GM23338 (cell line): Measurements from ENCODE around the gene SLC48A1. TPM values are rescaled to one million over a fixed set of nuclear protein-coding genes. Genes with fewer than 3 reads are reported as not detected.

Source experiments
- ATAC-seq: fragments of 200-7000 bp; cut with Tn5 transposase; 3 replicates; pipeline ENCODE4 v1.9.1; 2020
- DNase-seq: peaks from one replicate; pipeline ENCODE4 v3.0.0-alpha.2; 2015; ENCODE audit warnings: low spot score
- H2AFZ ChIP-seq: fragments of 200-600 bp; sonication (generic); 2 replicates; pipeline ENCODE4 v1.8.0; 2016; ENCODE audit warnings: antibody characterized with exemption, mild to moderate bottlenecking, moderate library complexity
- H3F3A ChIP-seq: fragments of 200-600 bp; sonication (generic); replicated peaks from 2 replicates; pipeline ENCODE4 v1.8.0; 2017; ENCODE audit warnings: antibody characterized with exemption, mixed run types, low read depth
- H3K27ac ChIP-seq: fragments of 200-600 bp; sonication (generic); 2 replicates; pipeline ENCODE4 v1.6.1; 2016; ENCODE audit warnings: low read depth
- H3K27me3 ChIP-seq: fragments of 200-600 bp; sonication (generic); 2 replicates; pipeline ENCODE4 v1.8.0; 2016; ENCODE audit warnings: mild to moderate bottlenecking, mixed run types, moderate library complexity; ENCODE audit not compliant: insufficient read depth
- H3K36me3 ChIP-seq: fragments of 200-600 bp; sonication (generic); 2 replicates; pipeline ENCODE4 v1.8.0; 2016; ENCODE audit warnings: mild to moderate bottlenecking; ENCODE audit not compliant: insufficient read depth
- H3K4me1 ChIP-seq: fragments of 200-600 bp; sonication (generic); 2 replicates; pipeline ENCODE4 v1.8.0; 2016; ENCODE audit warnings: mild to moderate bottlenecking, moderate library complexity; ENCODE audit not compliant: insufficient read depth
- H3K4me2 ChIP-seq: fragments of 200-600 bp; sonication (generic); 2 replicates; pipeline ENCODE4 v1.7.1; 2017; ENCODE audit warnings: mixed run types
- H3K4me3 ChIP-seq: fragments of 200-600 bp; sonication (generic); 2 replicates; pipeline ENCODE4 v1.6.1; 2016; ENCODE audit warnings: mixed run types
- H3K79me2 ChIP-seq: fragments of 200-600 bp; sonication (generic); replicated peaks from 2 replicates; pipeline ENCODE4 v1.8.0; 2017; ENCODE audit warnings: mild to moderate bottlenecking; ENCODE audit not compliant: insufficient read depth
- H3K9me2 ChIP-seq: fragments of 200-600 bp; sonication (generic); 2 replicates; pipeline ENCODE4 v1.8.0; 2017; ENCODE audit not compliant: insufficient read depth
- H4K20me1 ChIP-seq: fragments of 200-600 bp; sonication (generic); replicated peaks from 2 replicates; pipeline ENCODE4 v1.8.0; 2017; ENCODE audit warnings: mild to moderate bottlenecking; ENCODE audit not compliant: insufficient read depth
- H3K27ac Mint-ChIP-seq: 2 replicates; pipeline ENCODE4 v1.8.0; 2020; ENCODE audit warnings: inconsistent platforms, mild to moderate bottlenecking, moderate library complexity, mixed read lengths
- H3K27me3 Mint-ChIP-seq: 3 replicates; pipeline ENCODE4 v1.8.0; 2022; ENCODE audit warnings: low read depth, mild to moderate bottlenecking, moderate library complexity, mixed read lengths, inconsistent platforms; ENCODE audit not compliant: insufficient read depth, poor library complexity
- H3K36me3 Mint-ChIP-seq: 3 replicates; pipeline ENCODE4 v1.8.0; 2021; ENCODE audit warnings: low read depth, mild to moderate bottlenecking, inconsistent platforms, moderate library complexity, mixed read lengths
- H3K4me1 Mint-ChIP-seq: 3 replicates; pipeline ENCODE4 v1.8.0; 2020; ENCODE audit warnings: mild to moderate bottlenecking, inconsistent platforms, mixed read lengths
- H3K4me3 Mint-ChIP-seq: 3 replicates; pipeline ENCODE4 v1.8.0; 2021; ENCODE audit warnings: moderate library complexity, mild to moderate bottlenecking, inconsistent platforms, mixed read lengths
- H3K9me3 Mint-ChIP-seq: 3 replicates; pipeline ENCODE4 v1.8.0; 2020; ENCODE audit warnings: moderate library complexity, mild to moderate bottlenecking, inconsistent platforms, mixed read lengths
- CREB1 ChIP-seq: fragments of 250-450 bp; sonication (Bioruptor Pico); IDR thresholded peaks from 2 replicates; pipeline ENCODE4 v1.5.0; 2020; ENCODE audit warnings: low read depth, mild to moderate bottlenecking, moderate library complexity
- CTCF ChIP-seq, 2 experiments: fragments of 200-600 bp in 1 of 2; sonication (generic) in 1 of 2; conservative IDR thresholded peaks; 2 replicates each; pipeline versions ENCODE4 v1.5.1 to v1.6.1; 2016 to 2017; ENCODE audit warnings: antibody characterized with exemption in 2 of 2, low read depth in 2 of 2, mild to moderate bottlenecking in 2 of 2, moderate library complexity in 1 of 2
- EZH2phosphoT487 ChIP-seq: fragments of 200-600 bp; sonication (generic); IDR thresholded peaks from one replicate; pipeline ENCODE4 v1.8.1; 2018; ENCODE audit warnings: antibody characterized with exemption; ENCODE audit not compliant: unreplicated experiment
- NANOG ChIP-seq: IDR thresholded peaks from 2 replicates; pipeline ENCODE4 v1.6.1; 2016; ENCODE audit warnings: antibody characterized with exemption, borderline replicate concordance
- REST ChIP-seq: IDR thresholded peaks from one replicate; pipeline ENCODE4 v1.6.1; 2018; ENCODE audit warnings: antibody characterized with exemption; ENCODE audit not compliant: unreplicated experiment
- ZNF114 ChIP-seq: fragments of 250-450 bp; sonication (Bioruptor Pico); IDR thresholded peaks from 2 replicates; pipeline ENCODE4 v1.5.0; 2020; ENCODE audit warnings: mild to moderate bottlenecking, moderate library complexity
- ZNF331 ChIP-seq: fragments of 250-450 bp; sonication (Bioruptor Pico); IDR thresholded peaks from 2 replicates; pipeline ENCODE4 v1.5.0; 2020; ENCODE audit warnings: low read depth, mild to moderate bottlenecking, moderate library complexity
- polyA plus RNA-seq: library from polyadenylated mRNA; unstranded; fragments of >200 nt; fragmentation: Nextera tagmentation; extraction: Ambion mirVana; gene quantifications from 2 replicates; pipeline ENCODE4 v1.2.1, GENCODE V29; 2016
- total RNA-seq: library from RNA; depleted of rRNA; stranded (reverse); fragments of >200 nt; shearing (Covaris generic); gene quantifications from 2 replicates; pipeline ENCODE4 v1.2.3, GENCODE V29; 2014
- TF ChIP-seq, protein P1 (sequence below): IDR thresholded peaks from 2 replicates; pipeline ENCODE4 v1.6.1; 2016; ENCODE audit warnings: antibody characterized with exemption

The SLC48A1 gene
- total and polyA plus RNA-seq, 2 experiments from 2014 or later = 5.8 to 9.0 TPM

DNA sequence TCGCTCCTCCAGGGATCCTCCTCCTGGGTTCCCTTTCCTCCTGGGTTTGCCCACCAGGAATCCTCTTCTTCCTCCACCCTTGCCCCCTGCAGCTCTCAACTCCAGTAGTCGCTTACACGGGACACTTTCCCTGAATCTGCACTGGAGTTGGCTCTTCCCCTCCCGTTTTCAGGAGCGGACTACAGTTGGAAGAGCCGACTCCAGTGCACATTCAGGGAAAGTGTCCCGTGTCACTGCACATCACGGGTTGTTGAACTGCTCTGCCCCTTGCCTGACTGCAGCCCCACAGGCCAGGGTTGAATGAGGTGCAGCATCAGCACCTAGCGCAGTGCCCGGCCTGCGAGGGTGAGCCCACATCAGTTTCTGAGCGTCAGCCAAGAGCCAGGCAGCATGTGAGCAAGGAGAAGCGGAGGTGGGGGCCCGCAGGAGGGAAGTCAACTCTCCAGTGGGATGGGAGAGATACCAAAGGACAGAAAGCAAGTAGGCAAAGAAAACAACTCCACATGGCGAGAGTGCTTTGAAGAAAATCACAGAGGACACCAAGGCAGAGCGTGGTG lies 27.5 kb upstream of the SLC48A1 start (continued):
- TF ChIP-seq REST (no peak), CREB1 (CRISPR knock-in tag) (no peak), EZH2phosphoT487 (no peak)

- Mint-ChIP-seq H3K36me3 (peaks cover 4% of the 10 kb centered on the region; the same call in 1 of the 3 replicates), H3K4me1 (peaks cover 39% of the 10 kb centered on the region), H3K27me3 (peaks cover 29% of the 10 kb centered on the region), H3K4me3 (no peak overlapping the region), H3K9me3 (no peaks in the 10 kb centered on the region; the same call in 2 of the 3 replicates), H3K27ac (no peak overlapping the region)
- no peak overlapping the region for H3K27ac ChIP-seq
- no peak for DNase-seq
- no peak overlapping the region for H3K4me3 ChIP-seq
- H3K36me3 ChIP-seq = no peaks in the 10 kb centered on the region
- no peaks in the 10 kb centered on the region for H3K27me3 ChIP-seq
- no peaks in the 10 kb centered on the region for H4K20me1 ChIP-seq
- no peaks in the 10 kb centered on the region for H3K79me2 ChIP-seq
- no peaks in the 10 kb centered on the region for H3F3A ChIP-seq
- H3K9me2 ChIP-seq = no peaks in the 10 kb centered on the region
- ATAC-seq = no peak
- H2AFZ ChIP-seq = no peak overlapping the region
- no peak overlapping the region for H3K4me2 ChIP-seq
- 0 out of 2 replicates have a peak, but pooled peaks cover 4% of the 10 kb centered on the region for H3K4me1 ChIP-seq
- TF ChIP-seq NANOG (no peak), ZNF331 (no peak), EZH2phosphoT487 (no peak), ZNF114 (no peak), REST (no peak), CREB1 (CRISPR knock-in tag) (no peak), CTCF (conservative IDR thresholded peaks at IDR 0.05; ENCODE audit: low read depth in 2 of 2) (no peak)
- TF ChIP-seq, protein P1, sequence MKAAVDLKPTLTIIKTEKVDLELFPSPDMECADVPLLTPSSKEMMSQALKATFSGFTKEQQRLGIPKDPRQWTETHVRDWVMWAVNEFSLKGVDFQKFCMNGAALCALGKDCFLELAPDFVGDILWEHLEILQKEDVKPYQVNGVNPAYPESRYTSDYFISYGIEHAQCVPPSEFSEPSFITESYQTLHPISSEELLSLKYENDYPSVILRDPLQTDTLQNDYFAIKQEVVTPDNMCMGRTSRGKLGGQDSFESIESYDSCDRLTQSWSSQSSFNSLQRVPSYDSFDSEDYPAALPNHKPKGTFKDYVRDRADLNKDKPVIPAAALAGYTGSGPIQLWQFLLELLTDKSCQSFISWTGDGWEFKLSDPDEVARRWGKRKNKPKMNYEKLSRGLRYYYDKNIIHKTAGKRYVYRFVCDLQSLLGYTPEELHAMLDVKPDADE = no peak
These were observed 27.0 kb upstream of the SLC48A1 start for GRCh38 chr12:47746073-47746472.
